SU-DHL-6 (cell line): ENCODE results near the gene OCIAD1.

Source experiments
- H2AFZ ChIP-seq: fragments of 200-600 bp; sonication (generic); 2 replicates; pipeline ENCODE4 v1.6.1; 2014; ENCODE audit warnings: low read depth, mild to moderate bottlenecking, moderate library complexity, mixed read lengths, antibody characterized with exemption, low read length; ENCODE audit not compliant: severe bottlenecking
- H3F3A ChIP-seq: fragments of 200-600 bp; shearing (Covaris generic); 2 replicates; pipeline ENCODE4 v1.6.0; 2016; ENCODE audit warnings: antibody characterized with exemption, mild to moderate bottlenecking; ENCODE audit not compliant: insufficient read depth
- H3K27ac ChIP-seq: fragments of 200-600 bp; sonication (generic); 2 replicates; pipeline ENCODE4 v1.5.1; 2016; ENCODE audit warnings: low read depth, mild to moderate bottlenecking, low read length, moderate library complexity, mixed read lengths
- H3K27me3 ChIP-seq: fragments of 200-600 bp; sonication (generic), shearing (Covaris generic); 2 replicates; pipeline ENCODE4 v1.6.0; 2014; ENCODE audit warnings: mild to moderate bottlenecking, low read length
- H3K36me3 ChIP-seq: fragments of 200-600 bp; sonication (generic); 2 replicates; pipeline ENCODE4 v1.6.1; 2014; ENCODE audit warnings: mild to moderate bottlenecking, low read length, mixed read lengths
- H3K4me2 ChIP-seq: fragments of 300-600, 200-600 bp; shearing (Covaris generic), sonication (generic); 2 replicates; pipeline ENCODE4 v1.6.0; 2014; ENCODE audit warnings: low read length, low read depth, mild to moderate bottlenecking; ENCODE audit not compliant: poor library complexity, severe bottlenecking
- H3K4me3 ChIP-seq: fragments of 200-600 bp; sonication (generic); 2 replicates; pipeline ENCODE4 v1.5.1; 2014; ENCODE audit warnings: antibody characterized with exemption, low read length, mild to moderate bottlenecking, mixed read lengths; ENCODE audit not compliant: insufficient read depth, poor library complexity, severe bottlenecking
- H3K79me2 ChIP-seq: fragments of 200-600 bp; sonication (generic); 2 replicates; pipeline ENCODE4 v1.6.1; 2014; ENCODE audit warnings: mild to moderate bottlenecking, low read length, moderate library complexity; ENCODE audit not compliant: insufficient read depth
- H3K9ac ChIP-seq: fragments of 200-600 bp; sonication (generic); 2 replicates; pipeline ENCODE4 v1.7.0; 2014; ENCODE audit warnings: mild to moderate bottlenecking, low read length
- H3K9me2 ChIP-seq: fragments of 200-600 bp; sonication (generic); replicated peaks from 2 replicates; pipeline ENCODE4 v1.6.1; 2014; ENCODE audit warnings: low read length; ENCODE audit not compliant: insufficient read depth
- H3K9me3 ChIP-seq: fragments of 200-600 bp; sonication (generic); 2 replicates; pipeline ENCODE4 v1.6.1; 2014; ENCODE audit warnings: low read length, mixed read lengths; ENCODE audit not compliant: insufficient read depth
- H4K20me1 ChIP-seq: fragments of 200-600 bp; sonication (generic); 2 replicates; pipeline ENCODE4 v1.6.1; 2014; ENCODE audit warnings: low read depth, mild to moderate bottlenecking, antibody characterized with exemption, low read length, moderate library complexity, mixed read lengths
- CTCF ChIP-seq: fragments of 200-600 bp; sonication (generic); IDR thresholded peaks from one replicate; pipeline ENCODE4 v1.5.1; 2017; ENCODE audit warnings: antibody characterized with exemption, mild to moderate bottlenecking, low read length, moderate library complexity; ENCODE audit not compliant: insufficient read depth, poor library complexity, severe bottlenecking
- EZH2phosphoT487 ChIP-seq: fragments of 200-600 bp; sonication (generic), shearing (Covaris generic); conservative IDR thresholded peaks from 2 replicates; pipeline ENCODE4 v1.6.1; 2018; ENCODE audit warnings: mild to moderate bottlenecking, antibody characterized with exemption, low read length, moderate library complexity, mixed read lengths

OCIAD1 gene

GRCh38 chr4:48830706-48831531, at the start of gene OCIAD1:
Gene OCIAD1, plus strand, starts transcription at chr4:48831088. Its CDS starts 1,537 bp downstream, at chr4:48832625.
- Histone ChIP-seq H2AFZ (peak within 1 kb of the TSS; percentile 92), H3K9me3 (no peaks in the 10 kb centered on the region), H3K4me2 (peak within 1 kb of the TSS; percentile 100), H3F3A (peaks cover 6% of the 10 kb centered on the region; the same call in 1 of the 2 replicates), H4K20me1 (0 out of 2 replicates have a peak, but pooled peaks cover 9% of the 10 kb centered on the region), H3K9ac (peak within 1 kb of the TSS; percentile 90), H3K4me3 (peak within 1 kb of the TSS; percentile 96), H3K36me3 (peaks cover 21% of the 10 kb centered on the region; the same call in 1 of the 2 replicates), H3K27me3 (no peaks in the 10 kb centered on the region), H3K9me2 (no peaks in the 10 kb centered on the region), H3K79me2 (peaks cover 35% of the 10 kb centered on the region), H3K27ac (peak within 1 kb of the TSS; percentile 73)
- no peak for TF ChIP-seq EZH2phosphoT487
- TF ChIP-seq CTCF = no peak

- no peak overlapping the region for H3K4me3 ChIP-seq
- H3K27ac ChIP-seq = no peak overlapping the region
- no peak overlapping the region for H3K9ac ChIP-seq
- H3F3A ChIP-seq = peaks cover 11% of the 10 kb centered on the region
- TF ChIP-seq EZH2phosphoT487 (no peak), CTCF (no peak)
- no peaks in the 10 kb centered on the region for H3K9me3 ChIP-seq
- H3K36me3 ChIP-seq = no peaks in the 10 kb centered on the region
- no peak overlapping the region for H3K4me2 ChIP-seq
- no peak overlapping the region for H2AFZ ChIP-seq
- H4K20me1 ChIP-seq = peaks cover 20% of the 10 kb centered on the region
- H3K79me2 ChIP-seq = peaks cover 30% of the 10 kb centered on the region
- H3K9me2 ChIP-seq = no peaks in the 10 kb centered on the region
- no peaks in the 10 kb centered on the region for H3K27me3 ChIP-seq
Measured at GRCh38 chr4:48781968-48782367, 48.9 kb upstream of the OCIAD1 start.

- Histone ChIP-seq H4K20me1 (no peaks in the 10 kb centered on the region), H3K9me2 (no peaks in the 10 kb centered on the region), H2AFZ (no peak overlapping the region), H3K27me3 (no peaks in the 10 kb centered on the region), H3K4me2 (no peak overlapping the region), H3K9me3 (no peaks in the 10 kb centered on the region), H3K27ac (no peak overlapping the region), H3K79me2 (no peaks in the 10 kb centered on the region), H3K9ac (no peak overlapping the region), H3K36me3 (no peaks in the 10 kb centered on the region), H3F3A (peaks cover 11% of the 10 kb centered on the region), H3K4me3 (no peak overlapping the region)
- TF ChIP-seq EZH2phosphoT487 = no peak
- TF ChIP-seq CTCF = no peak
Measured at GRCh38 chr4:48785302-48785701, 45.6 kb upstream of the OCIAD1 start.
